GM12878 (cell line): ENCODE results near the gene SNED1. TPM values are rescaled to one million over a fixed set of nuclear protein-coding genes. Genes with fewer than 3 reads are reported as not detected.

ENCODE experiments used
- ATAC-seq: fragments of 200-7000 bp; cut with Tn5 transposase; 3 replicates; pipeline ENCODE4 v1.9.1; 2020; ENCODE audit warnings: mild to moderate bottlenecking, moderate library complexity
- BruUV-seq: library from RNA; stranded (reverse); fragments of 400-500 nt; replicated peaks from 2 replicates; lab custom pipeline; 2021; lab: Mats Ljungman, UMichigan
- CTCF ChIA-PET: fragments of 300-600 bp; sonication (Branson Sonifier 250); formaldehyde crosslinking; extraction: SDS; loops from one replicate; lab custom pipeline; 2021; ENCODE audit warnings: inconsistent platforms; lab: Yijun Ruan, JAX
- POLR2A ChIA-PET: fragments of 350-600 bp; formaldehyde crosslinking; extraction: SDS; loops from one replicate; lab custom pipeline; 2021; ENCODE audit warnings: inconsistent platforms; lab: Charles Lee
- RAD21 ChIA-PET: fragments of 300-600 bp; sonication (Branson Sonifier 250); formaldehyde crosslinking; loops from one replicate; lab custom pipeline; 2023; ENCODE audit warnings: antibody characterized with exemption; ENCODE audit not compliant: unreplicated experiment; lab: Charles Lee
- SMC1A ChIA-PET: fragments of 300-600 bp; sonication (Branson Sonifier 250); formaldehyde crosslinking; loops from one replicate; lab custom pipeline; 2023; ENCODE audit not compliant: unreplicated experiment, uncharacterized antibody; lab: Charles Lee
- DNase-seq: peaks from one replicate; pipeline ENCODE4 v3.0.0-alpha.2; 2011; ENCODE audit warnings: low read depth, low spot score
- FAIRE-seq: peaks from 3 replicates; lab custom pipeline; 2011; peaks lifted over from hg19 to GRCh38; lab: Jason Lieb, UNC
- H2AFZ ChIP-seq: 2 replicates; pipeline ENCODE4 v1.6.0; 2011; ENCODE audit warnings: low read depth, low read length, control low read depth; ENCODE audit not compliant: control insufficient read depth
- H3K27ac ChIP-seq: 2 replicates; pipeline ENCODE4 v1.5.1; 2011; ENCODE audit warnings: control low read depth; ENCODE audit not compliant: control insufficient read depth, insufficient read depth
- H3K27me3 ChIP-seq, 2 experiments: replicated peaks in 1 of 2; 2 replicates each; pipeline versions ENCODE4 v1.6.0 to v1.6.1; 2011; ENCODE audit warnings: low read length in 1 of 2; ENCODE audit not compliant: control insufficient read depth in 2 of 2, insufficient read depth in 2 of 2
- H3K36me3 ChIP-seq, 2 experiments: 2 replicates each; pipeline ENCODE4 v1.5.1; 2011; ENCODE audit warnings: low read length in 1 of 2; ENCODE audit not compliant: control insufficient read depth in 2 of 2, insufficient read depth in 2 of 2
- H3K4me1 ChIP-seq: 2 replicates; pipeline ENCODE4 v1.6.1; 2011; ENCODE audit warnings: mild to moderate bottlenecking, low read length, moderate library complexity, mixed read lengths; ENCODE audit not compliant: control insufficient read depth, insufficient read depth
- H3K4me2 ChIP-seq: 2 replicates; pipeline ENCODE4 v1.6.0; 2011; ENCODE audit warnings: control low read depth; ENCODE audit not compliant: control insufficient read depth, insufficient read depth
- H3K4me3 ChIP-seq: fragments of 200-600 bp; sonication (generic); 2 replicates; pipeline ENCODE4 v1.5.1; 2016
- H3K79me2 ChIP-seq: 2 replicates; pipeline ENCODE4 v1.6.0; 2011; ENCODE audit warnings: low read length; ENCODE audit not compliant: control insufficient read depth, insufficient read depth
- H3K9ac ChIP-seq: 2 replicates; pipeline ENCODE4 v1.8.0; 2011; ENCODE audit warnings: low read length, control low read depth, mixed read lengths; ENCODE audit not compliant: control insufficient read depth, insufficient read depth
- H3K9me3 ChIP-seq: replicated peaks from 3 replicates; pipeline ENCODE4 v1.5.1; 2011; ENCODE audit warnings: mild to moderate bottlenecking, low read length; ENCODE audit not compliant: control insufficient read depth, insufficient read depth
- H4K20me1 ChIP-seq: 2 replicates; pipeline ENCODE4 v1.6.0; 2011; ENCODE audit not compliant: control insufficient read depth, insufficient read depth
- CBFB ChIP-seq: IDR thresholded peaks from 2 replicates; pipeline ENCODE4 v1.6.1; 2016; ENCODE audit warnings: antibody characterized with exemption, low read depth
- CHD2 ChIP-seq: IDR thresholded peaks from 2 replicates; pipeline ENCODE4 v1.6.1; 2011; ENCODE audit warnings: low read depth, low read length, improper control_type of control experiment, borderline replicate concordance
- DPF2 ChIP-seq: fragments of 450-650 bp; IDR thresholded peaks from 2 replicates; pipeline ENCODE4 v1.6.1; 2017; ENCODE audit warnings: mild to moderate bottlenecking
- EED ChIP-seq: sonication (generic); IDR thresholded peaks from 2 replicates; pipeline ENCODE4 v1.6.1; 2016; ENCODE audit warnings: antibody characterized with exemption, low read depth
- EGR1 ChIP-seq, 2 experiments: IDR thresholded peaks; 1 replicate in 1 of 2; 2 replicates in 1 of 2; pipeline ENCODE4 v1.6.1; 2011 to 2012; ENCODE audit warnings: low read depth in 2 of 2, low read length in 2 of 2, borderline replicate concordance in 1 of 2, mild to moderate bottlenecking in 1 of 2, moderate library complexity in 1 of 2
- JUNB ChIP-seq: IDR thresholded peaks from 2 replicates; pipeline ENCODE4 v1.6.1; 2016; ENCODE audit warnings: antibody characterized with exemption, mild to moderate bottlenecking
- NR2F1 ChIP-seq: fragments of 450-650 bp; conservative IDR thresholded peaks from 2 replicates; pipeline ENCODE4 v1.6.1; 2017; ENCODE audit warnings: mild to moderate bottlenecking
- PAX5 ChIP-seq: IDR thresholded peaks from 2 replicates; pipeline ENCODE4 v1.6.1; 2011; ENCODE audit warnings: low read depth, low read length, borderline replicate concordance
- POLR2A ChIP-seq: IDR thresholded peaks from 2 replicates; pipeline ENCODE4 v1.6.1; 2011; ENCODE audit warnings: low read depth, mild to moderate bottlenecking, low read length
- POU2F2 ChIP-seq: IDR thresholded peaks from 3 replicates; pipeline ENCODE4 v1.6.1; 2011; ENCODE audit warnings: low read depth, mild to moderate bottlenecking, low read length, borderline replicate concordance
- RBBP5 ChIP-seq: fragments of 200-600 bp; sonication (generic); conservative IDR thresholded peaks from 2 replicates; pipeline ENCODE4 v1.6.1; 2016
- SMAD5 ChIP-seq: IDR thresholded peaks from 2 replicates; pipeline ENCODE4 v1.6.1; 2016; ENCODE audit warnings: antibody characterized with exemption, low read depth
- SPI1 ChIP-seq: IDR thresholded peaks from 2 replicates; pipeline ENCODE4 v1.6.1; 2011; ENCODE audit warnings: low read depth, mild to moderate bottlenecking, low read length, moderate library complexity, borderline replicate concordance; ENCODE audit not compliant: insufficient read depth
- WGBS: methylation state at CpG from one replicate; pipeline ENCODE4 v1.1.6; 2016; ENCODE audit warnings: low lambda C conversion rate; ENCODE audit not compliant: insufficient replicate concordance, insufficient coverage; ENCODE audit errors: missing lambda C conversion rate; 5-methylcytosine and 5-hydroxymethylcytosine counted together
- in situ Hi-C: fragments of 300-500 bp; cut with MboI; formaldehyde crosslinking; loops from 9 replicates; pipeline ENCODE4 v1.14.3; 2018; ENCODE audit warnings: mixed read lengths
- intact Hi-C: fragments of 100-400 bp; cut with micrococcal nuclease; formaldehyde crosslinking; loops from one replicate; pipeline ENCODE4 v1.14.2; 2022; ENCODE audit not compliant: unreplicated experiment
- polyA plus RNA-seq, 11 experiments: library from polyadenylated mRNA; depleted of rRNA in 4 of 11; unstranded in 6 of 11; stranded (reverse) in 5 of 11; fragments of >200 nt; fragmentation: Nextera tagmentation in 4 of 11; fragmentation: Illumina TruSeq in 1 of 11; extraction: Ambion mirVana in 4 of 11; extraction: Trizol in 1 of 11; gene quantifications; 1 replicate in 1 of 11; 2 replicates in 10 of 11; pipeline versions ENCODE4 v1.2.1 to v1.2.3, GENCODE V29; 2011 to 2016; ENCODE audit warnings: inconsistent platforms in 2 of 11, missing spikeins in 2 of 11, low read depth in 1 of 11
- total RNA-seq, 4 experiments: library from RNA; depleted of rRNA in 3 of 4; stranded (reverse); fragments of >200 nt in 3 of 4; fragmentation: Illumina TruSeq in 1 of 4; extraction: Trizol in 1 of 4; gene quantifications; 2 replicates each; pipeline versions ENCODE4 v1.2.1 to v1.2.3, GENCODE V29; 2013 to 2021
- TF ChIP-seq, protein P1 (sequence below): IDR thresholded peaks from 2 replicates; pipeline ENCODE4 v1.6.1; 2012; ENCODE audit warnings: mild to moderate bottlenecking, low read depth, low read length
- TF ChIP-seq, protein P2 (sequence below): fragments of 150-350 bp; IDR thresholded peaks from 2 replicates; pipeline ENCODE4 v1.6.1; 2016; ENCODE audit warnings: low read depth, low read length
- TF ChIP-seq, protein P3 (sequence below): fragments of 450-650 bp; IDR thresholded peaks from 2 replicates; pipeline ENCODE4 v1.6.1; 2016; ENCODE audit warnings: mild to moderate bottlenecking

Gene SNED1
- total and polyA plus RNA-seq, 10 of the 15 experiments (the other 5 are each of a cell fraction or from before 2014, with no cell fraction given): 0.05 to 8.4 (median 3.0) TPM

DNA sequence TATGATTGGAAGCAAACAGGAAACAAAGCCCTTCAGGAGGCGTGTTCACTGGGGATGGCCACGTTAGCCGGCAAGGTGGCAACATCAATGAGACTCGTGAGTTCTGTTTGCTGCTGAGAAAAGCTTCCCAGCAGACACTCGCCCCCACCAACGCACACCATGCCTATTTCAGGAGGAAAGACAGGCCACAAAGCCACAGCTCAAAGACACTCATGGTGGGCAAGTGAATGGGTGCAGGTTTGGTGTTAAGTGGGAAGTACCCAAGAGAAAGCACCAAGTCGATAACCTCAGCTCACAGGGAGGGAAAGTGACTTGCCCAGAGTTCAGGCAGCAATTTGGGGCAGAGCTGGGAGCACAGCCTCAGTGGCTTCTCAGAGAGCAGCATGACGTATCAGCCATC, 114.2 kb downstream of the SNED1 start:
- RAD21 ChIA-PET: interaction anchor here (0.7 to 4.9 kb wide), 8 partner anchors 12 to 198 kb away, joined by 3 to 43 read pairs (median 4); partner anchors contain the start of genes MTERF4, PASK and PPP1R7
- in situ Hi-C loops: no loop called here
- 3% methylated on average over 8 of the region's 8 CpGs for WGBS
- TF ChIP-seq, protein P1, sequence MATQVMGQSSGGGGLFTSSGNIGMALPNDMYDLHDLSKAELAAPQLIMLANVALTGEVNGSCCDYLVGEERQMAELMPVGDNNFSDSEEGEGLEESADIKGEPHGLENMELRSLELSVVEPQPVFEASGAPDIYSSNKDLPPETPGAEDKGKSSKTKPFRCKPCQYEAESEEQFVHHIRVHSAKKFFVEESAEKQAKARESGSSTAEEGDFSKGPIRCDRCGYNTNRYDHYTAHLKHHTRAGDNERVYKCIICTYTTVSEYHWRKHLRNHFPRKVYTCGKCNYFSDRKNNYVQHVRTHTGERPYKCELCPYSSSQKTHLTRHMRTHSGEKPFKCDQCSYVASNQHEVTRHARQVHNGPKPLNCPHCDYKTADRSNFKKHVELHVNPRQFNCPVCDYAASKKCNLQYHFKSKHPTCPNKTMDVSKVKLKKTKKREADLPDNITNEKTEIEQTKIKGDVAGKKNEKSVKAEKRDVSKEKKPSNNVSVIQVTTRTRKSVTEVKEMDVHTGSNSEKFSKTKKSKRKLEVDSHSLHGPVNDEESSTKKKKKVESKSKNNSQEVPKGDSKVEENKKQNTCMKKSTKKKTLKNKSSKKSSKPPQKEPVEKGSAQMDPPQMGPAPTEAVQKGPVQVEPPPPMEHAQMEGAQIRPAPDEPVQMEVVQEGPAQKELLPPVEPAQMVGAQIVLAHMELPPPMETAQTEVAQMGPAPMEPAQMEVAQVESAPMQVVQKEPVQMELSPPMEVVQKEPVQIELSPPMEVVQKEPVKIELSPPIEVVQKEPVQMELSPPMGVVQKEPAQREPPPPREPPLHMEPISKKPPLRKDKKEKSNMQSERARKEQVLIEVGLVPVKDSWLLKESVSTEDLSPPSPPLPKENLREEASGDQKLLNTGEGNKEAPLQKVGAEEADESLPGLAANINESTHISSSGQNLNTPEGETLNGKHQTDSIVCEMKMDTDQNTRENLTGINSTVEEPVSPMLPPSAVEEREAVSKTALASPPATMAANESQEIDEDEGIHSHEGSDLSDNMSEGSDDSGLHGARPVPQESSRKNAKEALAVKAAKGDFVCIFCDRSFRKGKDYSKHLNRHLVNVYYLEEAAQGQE: no peak
- TF ChIP-seq PAX5 (peak; percentile 50; the same call in 1 of the 2 replicates), RBBP5 (no peak), POU2F2 (peak; percentile 15; the same call in 1 of the 3 replicates), CHD2 (0 out of 2 replicates have a peak, but pooled peaks have one; percentile 31), JUNB (no peak), POLR2A (0 out of 2 replicates have a peak, but pooled peaks have one; percentile 16), SPI1 (no peak), DPF2 (0 out of 2 replicates have a peak, but pooled peaks have one; percentile 35), SMAD5 (no peak), CBFB (0 out of 2 replicates have a peak, but pooled peaks have one; percentile 28), EGR1 (IDR thresholded peaks at IDR 0.05; ENCODE audit: borderline replicate concordance in 1 of 2, low read depth in 2 of 2, low read length in 2 of 2) (peak in 1 of 2 experiments; percentile 10; a peak in 1 of 3 replicates), NR2F1 (0 out of 2 replicates have a peak, but pooled peaks have one; percentile 34), EED (peak; percentile 69)
- TF ChIP-seq, protein P2, sequence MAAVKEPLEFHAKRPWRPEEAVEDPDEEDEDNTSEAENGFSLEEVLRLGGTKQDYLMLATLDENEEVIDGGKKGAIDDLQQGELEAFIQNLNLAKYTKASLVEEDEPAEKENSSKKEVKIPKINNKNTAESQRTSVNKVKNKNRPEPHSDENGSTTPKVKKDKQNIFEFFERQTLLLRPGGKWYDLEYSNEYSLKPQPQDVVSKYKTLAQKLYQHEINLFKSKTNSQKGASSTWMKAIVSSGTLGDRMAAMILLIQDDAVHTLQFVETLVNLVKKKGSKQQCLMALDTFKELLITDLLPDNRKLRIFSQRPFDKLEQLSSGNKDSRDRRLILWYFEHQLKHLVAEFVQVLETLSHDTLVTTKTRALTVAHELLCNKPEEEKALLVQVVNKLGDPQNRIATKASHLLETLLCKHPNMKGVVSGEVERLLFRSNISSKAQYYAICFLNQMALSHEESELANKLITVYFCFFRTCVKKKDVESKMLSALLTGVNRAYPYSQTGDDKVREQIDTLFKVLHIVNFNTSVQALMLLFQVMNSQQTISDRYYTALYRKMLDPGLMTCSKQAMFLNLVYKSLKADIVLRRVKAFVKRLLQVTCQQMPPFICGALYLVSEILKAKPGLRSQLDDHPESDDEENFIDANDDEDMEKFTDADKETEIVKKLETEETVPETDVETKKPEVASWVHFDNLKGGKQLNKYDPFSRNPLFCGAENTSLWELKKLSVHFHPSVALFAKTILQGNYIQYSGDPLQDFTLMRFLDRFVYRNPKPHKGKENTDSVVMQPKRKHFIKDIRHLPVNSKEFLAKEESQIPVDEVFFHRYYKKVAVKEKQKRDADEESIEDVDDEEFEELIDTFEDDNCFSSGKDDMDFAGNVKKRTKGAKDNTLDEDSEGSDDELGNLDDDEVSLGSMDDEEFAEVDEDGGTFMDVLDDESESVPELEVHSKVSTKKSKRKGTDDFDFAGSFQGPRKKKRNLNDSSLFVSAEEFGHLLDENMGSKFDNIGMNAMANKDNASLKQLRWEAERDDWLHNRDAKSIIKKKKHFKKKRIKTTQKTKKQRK: no peak
- TF ChIP-seq, protein P3, sequence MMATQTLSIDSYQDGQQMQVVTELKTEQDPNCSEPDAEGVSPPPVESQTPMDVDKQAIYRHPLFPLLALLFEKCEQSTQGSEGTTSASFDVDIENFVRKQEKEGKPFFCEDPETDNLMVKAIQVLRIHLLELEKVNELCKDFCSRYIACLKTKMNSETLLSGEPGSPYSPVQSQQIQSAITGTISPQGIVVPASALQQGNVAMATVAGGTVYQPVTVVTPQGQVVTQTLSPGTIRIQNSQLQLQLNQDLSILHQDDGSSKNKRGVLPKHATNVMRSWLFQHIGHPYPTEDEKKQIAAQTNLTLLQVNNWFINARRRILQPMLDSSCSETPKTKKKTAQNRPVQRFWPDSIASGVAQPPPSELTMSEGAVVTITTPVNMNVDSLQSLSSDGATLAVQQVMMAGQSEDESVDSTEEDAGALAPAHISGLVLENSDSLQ: no peak

More for the DNA sequence above, 114.2 kb downstream of the SNED1 start:
- no peaks in the 10 kb centered on the region for H3K9me3 ChIP-seq
- H3K36me3 ChIP-seq: peaks cover 9 to 16% of the 10 kb centered on the region in 2 experiments; a peak in 3 of 4 replicates
- peak overlapping the region; percentile 56 for H3K9ac ChIP-seq
- peaks cover 30% of the 10 kb centered on the region for H3K79me2 ChIP-seq
- ChIA-PET POLR2A (interaction anchor here (0.7 to 5.2 kb wide), 9 partner anchors 9 to 63 kb away, joined by 3 to 54 read pairs (median 7); partner anchors contain the start of genes MTERF4, PASK and PPP1R7), CTCF (interaction anchor here (0.7 to 1.9 kb wide), 7 partner anchors 11 to 43 kb away, joined by 3 to 10 read pairs (median 4); partner anchors contain the start of gene MTERF4), SMC1A (interaction anchor here (0.7 to 6.5 kb wide), 6 partner anchors 9 to 37 kb away, joined by 4 to 53 read pairs (median 28); partner anchors contain the start of genes MTERF4, PASK and PPP1R7)
- FAIRE-seq: peak; percentile 84
- no peaks in the 10 kb centered on the region for H4K20me1 ChIP-seq
- peak; percentile 52 for ATAC-seq
- intact Hi-C loops: no loop called here
- peak overlapping the region; percentile 90; the same call in 1 of the 2 replicates for H3K4me2 ChIP-seq
- no peaks in the 10 kb centered on the region for H3K27me3 ChIP-seq
- H3K4me3 ChIP-seq: peak overlapping the region; percentile 13; the same call in 1 of the 2 replicates
- DNase-seq: peak; percentile 82
- no TSS peak for BruUV-seq
- peak overlapping the region; percentile 59 for H2AFZ ChIP-seq
- peak overlapping the region; percentile 82 for H3K27ac ChIP-seq
- H3K4me1 ChIP-seq: peaks cover 33% of the 10 kb centered on the region
